ENCODE results near the gene MORN5. TPM values are rescaled to one million over a fixed set of nuclear protein-coding genes. Genes with fewer than 3 reads are reported as not detected.

The MORN5 gene
- total and polyA plus RNA-seq, 2 donors (not counting 1 experiment from before 2014, with no cell fraction given), result not detected

GRCh38 chr9:122192914-122193525 is 33.3 kb downstream of the MORN5 start:
- H3K9me3 ChIP-seq (ENCODE audit: control extremely low read depth in 1 of 3, control insufficient read depth in 2 of 3, insufficient read depth in 1 of 3, low read length in 2 of 3), result no peaks in the 10 kb centered on the region
- Mint-ChIP-seq H3K27me3 (peaks cover 12% of the 10 kb centered on the region), H3K9me3 (ENCODE audit: insufficient read depth) (no peaks in the 10 kb centered on the region), H3K4me3 (no peak overlapping the region), H3K27ac (no peak overlapping the region), H3K4me1 (no peaks in the 10 kb centered on the region)
- no peaks in the 10 kb centered on the region for H3K36me3 ChIP-seq (replicated peaks in 1 of 2; ENCODE audit: control extremely low read depth in 1 of 2, control insufficient read depth in 1 of 2, extremely low read depth in 1 of 2, insufficient read depth in 2 of 2, low read length in 1 of 2)
- no peak for DNase-seq
- H3K4me2 ChIP-seq (replicated peaks; ENCODE audit: low read depth, low read length, poor library complexity, severe bottlenecking), result no peak overlapping the region
- H3K27ac ChIP-seq (ENCODE audit: low read length in 2 of 2), result no peak overlapping the region
- ATAC-seq (ENCODE audit: low read depth), result no peak
- TF ChIP-seq CTCF (IDR thresholded peaks at IDR 0.05) (no peak), EZH2 (IDR thresholded peaks at IDR 0.05; ENCODE audit: borderline replicate concordance, insufficient read depth, low read depth, low read length, poor library complexity, severe bottlenecking) (no peak)
- H3K27me3 ChIP-seq (replicated peaks in 1 of 4; ENCODE audit: control extremely low read depth in 1 of 4, control insufficient read depth in 3 of 4, insufficient read depth in 4 of 4, low read length in 3 of 4), result peaks cover 0 to 7% (median 0%) of the 10 kb centered on the region in 4 experiments
- no peaks in the 10 kb centered on the region for H4K20me1 ChIP-seq (ENCODE audit: control insufficient read depth, insufficient read depth, low read length, poor library complexity, severe bottlenecking)
- 94% methylated on average over 7 of the region's 16 CpGs for WGBS (ENCODE audit: insufficient coverage)
- CTCF ChIA-PET, result no interaction called here
- H3K9ac ChIP-seq (ENCODE audit: low read length), result no peak overlapping the region
- POLR2A ChIA-PET, result no interaction called here
- intact Hi-C loops (cut with micrococcal nuclease), result no loop called here
- H3K79me2 ChIP-seq (ENCODE audit: control insufficient read depth, insufficient read depth, low read length), result no peaks in the 10 kb centered on the region
- H2AFZ ChIP-seq (ENCODE audit: insufficient read depth, low read depth, low read length, poor library complexity, severe bottlenecking), result no peak overlapping the region
- no peaks in the 10 kb centered on the region for H3K4me1 ChIP-seq (ENCODE audit: control insufficient read depth in 2 of 2, insufficient read depth in 2 of 2, low read length in 2 of 2)
- H3K4me3 ChIP-seq (ENCODE audit: control extremely low read depth in 1 of 5, extremely low read depth in 1 of 5, insufficient read depth in 1 of 5, low read depth in 2 of 5, low read length in 4 of 5), result no peak overlapping the region

GRCh38 chr9:122193651-122194050 is 33.9 kb downstream of the MORN5 start:
- ChIA-PET POLR2A (no interaction called here), CTCF (no interaction called here)
- H3K4me1 Mint-ChIP-seq, result no peaks in the 10 kb centered on the region
- Histone ChIP-seq H3K9me3 (ENCODE audit: control extremely low read depth in 1 of 3, control insufficient read depth in 2 of 3, insufficient read depth in 1 of 3, low read length in 2 of 3) (no peaks in the 10 kb centered on the region), H3K4me1 (ENCODE audit: control insufficient read depth in 2 of 2, insufficient read depth in 2 of 2, low read length in 2 of 2) (no peaks in the 10 kb centered on the region), H3K27ac (ENCODE audit: low read length in 2 of 2) (no peak overlapping the region), H4K20me1 (ENCODE audit: control insufficient read depth, insufficient read depth, low read length, poor library complexity, severe bottlenecking) (no peaks in the 10 kb centered on the region), H3K79me2 (ENCODE audit: control insufficient read depth, insufficient read depth, low read length) (no peaks in the 10 kb centered on the region), H3K36me3 (replicated peaks in 1 of 2; ENCODE audit: control extremely low read depth in 1 of 2, control insufficient read depth in 1 of 2, extremely low read depth in 1 of 2, insufficient read depth in 2 of 2, low read length in 1 of 2) (no peaks in the 10 kb centered on the region), H2AFZ (ENCODE audit: insufficient read depth, low read depth, low read length, poor library complexity, severe bottlenecking) (no peak overlapping the region), H3K4me2 (replicated peaks; ENCODE audit: low read depth, low read length, poor library complexity, severe bottlenecking) (no peak overlapping the region), H3K27me3 (replicated peaks in 1 of 4; ENCODE audit: control extremely low read depth in 1 of 4, control insufficient read depth in 3 of 4, insufficient read depth in 4 of 4, low read length in 3 of 4) (peaks cover 0 to 12% (median 0%) of the 10 kb centered on the region in 4 experiments), H3K4me3 (ENCODE audit: control extremely low read depth in 1 of 5, extremely low read depth in 1 of 5, insufficient read depth in 1 of 5, low read depth in 2 of 5, low read length in 4 of 5) (no peak overlapping the region), H3K9ac (ENCODE audit: low read length) (no peak overlapping the region)
- H3K9me3 Mint-ChIP-seq (ENCODE audit: insufficient read depth), result no peaks in the 10 kb centered on the region
- TF ChIP-seq EZH2 (IDR thresholded peaks at IDR 0.05; ENCODE audit: borderline replicate concordance, insufficient read depth, low read depth, low read length, poor library complexity, severe bottlenecking) (no peak), CTCF (IDR thresholded peaks at IDR 0.05) (no peak)
- H3K4me3 Mint-ChIP-seq, result no peak overlapping the region
- no peak overlapping the region for H3K27ac Mint-ChIP-seq
- intact Hi-C loops (cut with micrococcal nuclease), result no loop called here
- DNase-seq, result no peak
- WGBS (ENCODE audit: insufficient coverage), result 87% methylated on average over 4 of the region's 6 CpGs
- H3K27me3 Mint-ChIP-seq, result peaks cover 12% of the 10 kb centered on the region
- ATAC-seq (ENCODE audit: low read depth), result no peak
